ENCODE measurements around the gene ALG3.

DNA sequence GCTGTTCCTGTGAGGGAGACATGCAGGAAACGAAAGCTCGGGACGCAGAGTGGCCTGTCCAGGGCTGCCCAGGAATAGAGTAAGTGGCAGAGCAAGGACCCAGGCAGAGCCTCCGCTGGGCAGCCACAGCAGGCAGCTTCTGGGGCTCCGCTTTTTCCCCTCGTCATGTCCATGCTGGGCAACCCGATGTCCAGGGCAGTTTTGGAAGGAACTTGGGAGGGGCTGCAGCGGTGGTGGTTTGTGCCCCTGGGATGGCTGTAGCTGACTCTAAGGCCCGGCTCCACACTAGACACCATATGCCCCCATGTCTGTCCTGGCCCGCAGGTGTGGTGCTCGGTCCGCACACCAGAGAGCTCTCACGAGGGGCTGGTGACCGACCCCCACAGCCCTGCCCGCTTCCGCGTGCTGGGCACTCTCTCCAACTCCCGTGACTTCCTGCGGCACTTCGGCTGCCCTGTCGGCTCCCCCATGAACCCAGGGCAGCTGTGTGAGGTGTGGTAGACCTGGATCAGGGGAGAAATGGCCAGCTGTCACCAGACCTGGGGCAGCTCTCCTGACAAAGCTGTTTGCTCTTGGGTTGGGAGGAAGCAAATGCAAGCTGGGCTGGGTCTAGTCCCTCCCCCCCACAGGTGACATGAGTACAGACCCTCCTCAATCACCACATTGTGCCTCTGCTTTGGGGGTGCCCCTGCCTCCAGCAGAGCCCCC is 43.1 kb upstream of the ALG3 start:
- TF ChIP-seq EZH2 (IDR thresholded peaks at IDR 0.05; ENCODE audit: insufficient read depth, poor library complexity, severe bottlenecking): no peak
- TF ChIP-seq EZH2phosphoT487 (IDR thresholded peaks at IDR 0.05; ENCODE audit: insufficient read depth, low read depth): no peak

All from GM23248 (cell line).